OCI-LY1 (cell line): ENCODE results near the gene SLC38A8.

ENCODE experiments used
- H2AFZ ChIP-seq: fragments of 200-600 bp; sonication (generic), shearing (Covaris generic); 2 replicates; pipeline ENCODE4 v1.6.0; 2014; ENCODE audit warnings: antibody characterized with exemption, mild to moderate bottlenecking, low read length
- H3F3A ChIP-seq: fragments of 200-600 bp; sonication (generic), shearing (Covaris generic); 2 replicates; pipeline ENCODE4 v1.6.0; 2014; ENCODE audit warnings: mild to moderate bottlenecking, antibody characterized with exemption, low read length, moderate library complexity; ENCODE audit not compliant: insufficient read depth
- H3K27ac ChIP-seq: fragments of 200-600 bp; sonication (generic); 2 replicates; pipeline ENCODE4 v1.5.1; 2014; ENCODE audit warnings: low read length, mixed run types, mild to moderate bottlenecking, low read depth; ENCODE audit not compliant: poor library complexity, severe bottlenecking
- H3K27me3 ChIP-seq: fragments of 200-600 bp; sonication (generic); 2 replicates; pipeline ENCODE4 v1.6.0; 2014; ENCODE audit warnings: antibody characterized with exemption, mild to moderate bottlenecking, low read length, moderate library complexity; ENCODE audit not compliant: insufficient read depth
- H3K36me3 ChIP-seq: fragments of 200-600 bp; sonication (generic); 2 replicates; pipeline ENCODE4 v1.6.1; 2014; ENCODE audit warnings: mild to moderate bottlenecking, antibody characterized with exemption, low read length, moderate library complexity, mixed read lengths; ENCODE audit not compliant: insufficient read depth
- H3K4me1 ChIP-seq: fragments of 200-600 bp; sonication (generic); 2 replicates; pipeline ENCODE4 v1.5.1; 2014; ENCODE audit warnings: mild to moderate bottlenecking, low read length, moderate library complexity; ENCODE audit not compliant: insufficient read depth, severe bottlenecking
- H3K4me2 ChIP-seq: fragments of 200-600 bp; sonication (generic), shearing (Covaris generic); 2 replicates; pipeline ENCODE4 v1.6.1; 2014; ENCODE audit warnings: low read length
- H3K4me3 ChIP-seq: fragments of 200-600 bp; sonication (generic); 2 replicates; pipeline ENCODE4 v1.5.1; 2014; ENCODE audit warnings: low read length, low read depth, mild to moderate bottlenecking, mixed read lengths; ENCODE audit not compliant: poor library complexity, severe bottlenecking
- H3K79me2 ChIP-seq: fragments of 200-600 bp; shearing (Covaris generic); 2 replicates; pipeline ENCODE4 v1.6.1; 2016; ENCODE audit warnings: mixed run types, low read length, mixed read lengths; ENCODE audit not compliant: insufficient read depth
- H3K9ac ChIP-seq: fragments of 200-600 bp; sonication (generic), shearing (Covaris generic); 2 replicates; pipeline ENCODE4 v1.6.1; 2014; ENCODE audit warnings: mild to moderate bottlenecking, low read length, mixed read lengths
- H3K9me2 ChIP-seq: fragments of 200-600 bp; sonication (generic), shearing (Covaris generic); 2 replicates; pipeline ENCODE4 v1.6.1; 2014; ENCODE audit warnings: low read depth, mild to moderate bottlenecking, low read length, mixed read lengths
- H3K9me3 ChIP-seq: fragments of 200-600 bp; shearing (Covaris generic); 2 replicates; pipeline ENCODE4 v1.6.1; 2014; ENCODE audit warnings: low read length, mixed read lengths
- H4K20me1 ChIP-seq: fragments of 200-600 bp; sonication (generic), shearing (Covaris generic); 2 replicates; pipeline ENCODE4 v1.6.0; 2016; ENCODE audit warnings: mild to moderate bottlenecking, low read length; ENCODE audit not compliant: insufficient read depth
- CTCF ChIP-seq: fragments of 200-600 bp; sonication (generic), shearing (Covaris generic); IDR thresholded peaks from 2 replicates; pipeline ENCODE4 v1.5.1; 2017; ENCODE audit warnings: mild to moderate bottlenecking, antibody characterized with exemption, low read length, moderate library complexity, mixed read lengths
- EZH2 ChIP-seq: fragments of 200-600 bp; sonication (generic), shearing (Covaris generic); IDR thresholded peaks from 2 replicates; pipeline ENCODE4 v1.8.0; 2017; ENCODE audit warnings: borderline replicate concordance, mixed run types, mild to moderate bottlenecking, antibody characterized with exemption, low read length, moderate library complexity, mixed read lengths

Gene SLC38A8

GRCh38 chr16:84015399-84015798, 27.2 kb downstream of the SLC38A8 start:
- H3K9me3 ChIP-seq = no peaks in the 10 kb centered on the region

GRCh38 chr16:84014570-84015327, 27.8 kb downstream of the SLC38A8 start:
- Histone ChIP-seq H3K79me2 (no peaks in the 10 kb centered on the region), H3K36me3 (no peaks in the 10 kb centered on the region), H3K27ac (no peak overlapping the region), H3K9me3 (no peaks in the 10 kb centered on the region), H3K27me3 (0 out of 2 replicates have a peak, but pooled peaks cover 3% of the 10 kb centered on the region), H3K9me2 (no peaks in the 10 kb centered on the region), H3K9ac (no peak overlapping the region), H4K20me1 (no peaks in the 10 kb centered on the region), H2AFZ (no peak overlapping the region), H3K4me2 (no peak overlapping the region), H3K4me1 (no peaks in the 10 kb centered on the region), H3K4me3 (no peak overlapping the region), H3F3A (no peaks in the 10 kb centered on the region)
- TF ChIP-seq EZH2 (no peak), CTCF (no peak)

More at GRCh38 chr16:84015399-84015798, 27.2 kb downstream of the SLC38A8 start:
- Histone ChIP-seq H3K36me3 (no peaks in the 10 kb centered on the region), H3K9me2 (no peaks in the 10 kb centered on the region), H3K4me2 (no peak overlapping the region), H3F3A (no peaks in the 10 kb centered on the region), H2AFZ (no peak overlapping the region), H3K27ac (no peak overlapping the region), H3K27me3 (0 out of 2 replicates have a peak, but pooled peaks cover 3% of the 10 kb centered on the region), H3K79me2 (no peaks in the 10 kb centered on the region), H3K9ac (no peak overlapping the region), H3K4me1 (no peaks in the 10 kb centered on the region), H3K4me3 (no peak overlapping the region), H4K20me1 (no peaks in the 10 kb centered on the region)
- TF ChIP-seq CTCF (no peak), EZH2 (no peak)

GRCh38 chr16:84013787-84014569, 28.6 kb downstream of the SLC38A8 start:
- Histone ChIP-seq H3K9me3 (no peaks in the 10 kb centered on the region), H3K4me2 (no peak overlapping the region)

More at GRCh38 chr16:84013787-84014569, 28.6 kb downstream of the SLC38A8 start:
- H3K4me3 ChIP-seq = no peak overlapping the region
- H3K27me3 ChIP-seq = 0 out of 2 replicates have a peak, but pooled peaks cover 3% of the 10 kb centered on the region
- no peak overlapping the region for H2AFZ ChIP-seq
- H3F3A ChIP-seq = no peaks in the 10 kb centered on the region
- no peaks in the 10 kb centered on the region for H3K79me2 ChIP-seq
- no peak overlapping the region for H3K27ac ChIP-seq
- H4K20me1 ChIP-seq = no peaks in the 10 kb centered on the region
- H3K4me1 ChIP-seq = no peaks in the 10 kb centered on the region
- H3K36me3 ChIP-seq = no peaks in the 10 kb centered on the region
- no peak overlapping the region for H3K9ac ChIP-seq
- TF ChIP-seq EZH2 = no peak
- no peak for TF ChIP-seq CTCF
- H3K9me2 ChIP-seq = no peaks in the 10 kb centered on the region
